H9 (cell line): Measurements from ENCODE around the gene TNKS2. TPM values are rescaled to one million over a fixed set of nuclear protein-coding genes. Genes with fewer than 3 reads are reported as not detected.

Experiments used
- DNase-seq: peaks from one replicate; pipeline ENCODE4 v3.0.0-alpha.2; 2017
- H2AFZ ChIP-seq: one replicate; pipeline ENCODE4 v1.6.1; 2013; ENCODE audit warnings: mild to moderate bottlenecking, low read length, control low read depth, moderate library complexity
- H2AK5ac ChIP-seq: 2 replicates; pipeline ENCODE4 v1.6.1; 2013; ENCODE audit warnings: low read length, control low read depth, mixed read lengths; ENCODE audit not compliant: insufficient read length
- H2BK120ac ChIP-seq: one replicate; pipeline ENCODE4 v1.6.1; 2013; ENCODE audit warnings: low read depth, mild to moderate bottlenecking, low read length, control low read depth, inconsistent platforms; ENCODE audit not compliant: poor library complexity, severe bottlenecking
- H2BK12ac ChIP-seq: 2 replicates; pipeline ENCODE4 v1.6.1; 2013; ENCODE audit warnings: low read length, control low read depth, mixed read lengths, low read depth; ENCODE audit not compliant: insufficient read length
- H2BK15ac ChIP-seq: 2 replicates; pipeline ENCODE4 v1.6.1; 2013; ENCODE audit warnings: low read depth, low read length, control low read depth
- H2BK20ac ChIP-seq: one replicate; pipeline ENCODE4 v1.6.1; 2013; ENCODE audit warnings: low read depth, mild to moderate bottlenecking, low read length, control low read depth, inconsistent platforms; ENCODE audit not compliant: poor library complexity, severe bottlenecking
- H2BK5ac ChIP-seq: 2 replicates; pipeline ENCODE4 v1.6.1; 2013; ENCODE audit warnings: low read length, control low read depth, mixed read lengths; ENCODE audit not compliant: insufficient read length
- H3K14ac ChIP-seq: 2 replicates; pipeline ENCODE4 v1.6.1; 2013; ENCODE audit warnings: low read length, control low read depth; ENCODE audit not compliant: insufficient read depth
- H3K18ac ChIP-seq: 2 replicates; pipeline ENCODE4 v1.6.1; 2013; ENCODE audit warnings: low read depth, mild to moderate bottlenecking, mixed read lengths, low read length, control low read depth; ENCODE audit not compliant: insufficient read length
- H3K23ac ChIP-seq: 2 replicates; pipeline ENCODE4 v1.6.1; 2013; ENCODE audit warnings: low read length, control low read depth, mixed read lengths, low read depth; ENCODE audit not compliant: insufficient read length
- H3K23me2 ChIP-seq: 2 replicates; pipeline ENCODE4 v1.6.1; 2013; ENCODE audit warnings: low read depth, mild to moderate bottlenecking, mixed read lengths, low read length, control low read depth; ENCODE audit not compliant: insufficient read length, poor library complexity, severe bottlenecking
- H3K27ac ChIP-seq: 2 replicates; pipeline ENCODE4 v1.5.1; 2013; ENCODE audit warnings: low read length, control low read depth, mixed read lengths, low read depth; ENCODE audit not compliant: insufficient read length
- H3K27me3 ChIP-seq: 2 replicates; pipeline ENCODE4 v1.6.1; 2013; ENCODE audit warnings: low read length, control low read depth, inconsistent platforms; ENCODE audit not compliant: insufficient read depth
- H3K4ac ChIP-seq: 2 replicates; pipeline ENCODE4 v1.6.1; 2013; ENCODE audit warnings: low read depth, mild to moderate bottlenecking, control low read depth, inconsistent platforms, low read length, moderate library complexity
- H3K4me1 ChIP-seq: 2 replicates; pipeline ENCODE4 v1.6.1; 2013; ENCODE audit warnings: low read length, control low read depth, inconsistent platforms; ENCODE audit not compliant: insufficient read depth
- H3K4me2 ChIP-seq: 2 replicates; pipeline ENCODE4 v1.6.1; 2013; ENCODE audit warnings: low read length, control low read depth, mixed read lengths; ENCODE audit not compliant: insufficient read length, insufficient read depth
- H3K56ac ChIP-seq: 2 replicates; pipeline ENCODE4 v1.6.1; 2013; ENCODE audit warnings: low read depth, mild to moderate bottlenecking, mixed read lengths, low read length, control low read depth; ENCODE audit not compliant: insufficient read length
- H3K79me1 ChIP-seq: 2 replicates; pipeline ENCODE4 v1.6.1; 2013; ENCODE audit warnings: low read depth, mild to moderate bottlenecking, moderate library complexity, low read length, control low read depth, inconsistent platforms; ENCODE audit not compliant: insufficient read depth, poor library complexity, severe bottlenecking
- H3K79me2 ChIP-seq: 2 replicates; pipeline ENCODE4 v1.6.1; 2013; ENCODE audit warnings: low read length, control low read depth, inconsistent platforms; ENCODE audit not compliant: insufficient read depth
- H3K9ac ChIP-seq: 2 replicates; pipeline ENCODE4 v1.6.1; 2013; ENCODE audit warnings: low read length, control low read depth, mixed read lengths; ENCODE audit not compliant: insufficient read length; ENCODE audit errors: extremely low read depth
- H3K9me3 ChIP-seq: one replicate; pipeline ENCODE4 v1.6.1; 2013; ENCODE audit warnings: low read depth, low read length, inconsistent platforms; ENCODE audit not compliant: control insufficient read depth
- H3T11ph ChIP-seq: one replicate; pipeline ENCODE4 v1.6.1; 2013; ENCODE audit warnings: mild to moderate bottlenecking, low read length, control low read depth, inconsistent platforms
- H4K20me1 ChIP-seq: one replicate; pipeline ENCODE4 v1.6.1; 2013; ENCODE audit not compliant: control insufficient read depth, insufficient read length, insufficient read depth
- H4K5ac ChIP-seq: 2 replicates; pipeline ENCODE4 v1.6.1; 2013; ENCODE audit warnings: low read depth, mild to moderate bottlenecking, mixed read lengths, low read length, control low read depth; ENCODE audit not compliant: insufficient read length
- H4K8ac ChIP-seq: replicated peaks from 2 replicates; pipeline ENCODE4 v1.6.1; 2013; ENCODE audit warnings: low read length, control low read depth, mixed read lengths, low read depth; ENCODE audit not compliant: insufficient read length
- H4K91ac ChIP-seq: 2 replicates; pipeline ENCODE4 v1.6.1; 2013; ENCODE audit warnings: low read depth, mild to moderate bottlenecking, moderate library complexity, mixed read lengths, low read length, control low read depth; ENCODE audit not compliant: insufficient read length
- H3K27ac Mint-ChIP-seq, 3 experiments: 2 replicates in 2 of 3; 3 replicates in 1 of 3; pipeline ENCODE4 v1.8.0; 2020 to 2021; ENCODE audit warnings: mixed read lengths in 3 of 3, mild to moderate bottlenecking in 1 of 3, moderate library complexity in 1 of 3
- H3K27me3 Mint-ChIP-seq: 2 replicates; pipeline ENCODE4 v1.8.0; 2021; ENCODE audit warnings: low read depth, mild to moderate bottlenecking, moderate library complexity, mixed read lengths
- H3K36me3 Mint-ChIP-seq, 3 experiments: 2 replicates in 2 of 3; 3 replicates in 1 of 3; pipeline ENCODE4 v1.8.0; 2020 to 2021; ENCODE audit warnings: low read depth in 3 of 3, mixed read lengths in 3 of 3; ENCODE audit not compliant: insufficient read depth in 1 of 3
- H3K4me1 Mint-ChIP-seq, 2 experiments: 2 replicates each; pipeline ENCODE4 v1.8.0; 2020; ENCODE audit warnings: mixed read lengths in 2 of 2
- H3K4me3 Mint-ChIP-seq, 2 experiments: 2 replicates in 1 of 2; 3 replicates in 1 of 2; pipeline ENCODE4 v1.8.0; 2020 to 2021; ENCODE audit warnings: mild to moderate bottlenecking in 2 of 2, mixed read lengths in 2 of 2, moderate library complexity in 1 of 2
- H3K9me3 Mint-ChIP-seq, 2 experiments: 2 replicates in 1 of 2; 3 replicates in 1 of 2; pipeline ENCODE4 v1.8.0; 2020; ENCODE audit warnings: mild to moderate bottlenecking in 2 of 2, mixed read lengths in 2 of 2, moderate library complexity in 1 of 2
- WGBS: extraction: QIAGEN DNeasy Blood & Tissue Kit; methylation state at CpG from one replicate; pipeline ENCODE4 v1.1.7; 2013; ENCODE audit warnings: missing lambda C conversion rate, low lambda C conversion rate, mixed read lengths; ENCODE audit not compliant: insufficient read length; ENCODE audit errors: extremely low coverage; 5-methylcytosine and 5-hydroxymethylcytosine counted together
- total RNA-seq: library from RNA; stranded (reverse); gene quantifications from 2 replicates; pipeline ENCODE4 v1.2.1, GENCODE V29; 2021
- TF ChIP-seq, protein P1 (sequence below): fragments of 200-600 bp; sonication (generic); conservative IDR thresholded peaks from 3 replicates; pipeline ENCODE4 v1.8.0; 2021; ENCODE audit warnings: antibody characterized with exemption, mild to moderate bottlenecking

TNKS2 gene
- total RNA-seq, 1 experiment from 2014 or later, result 58.9 TPM

GRCh38 chr10:91875779-91876178 is 77.6 kb downstream of the TNKS2 start:
- Histone ChIP-seq H3K9me3 (no peaks in the 10 kb centered on the region), H2AK5ac (no peak overlapping the region), H4K5ac (no peak overlapping the region), H3K56ac (no peak overlapping the region), H3K23me2 (no peaks in the 10 kb centered on the region), H3K14ac (no peak overlapping the region), H3K23ac (no peak overlapping the region), H3K27ac (no peak overlapping the region), H3K4ac (no peak overlapping the region), H2BK20ac (no peak overlapping the region), H4K20me1 (no peaks in the 10 kb centered on the region), H3K79me2 (no peaks in the 10 kb centered on the region), H3K79me1 (no peaks in the 10 kb centered on the region), H3K27me3 (no peaks in the 10 kb centered on the region), H2BK12ac (no peak overlapping the region), H2BK120ac (no peak overlapping the region), H4K91ac (no peak overlapping the region), H3K4me2 (no peak overlapping the region), H2BK5ac (no peak overlapping the region), H3K18ac (no peak overlapping the region), H3T11ph (no peak overlapping the region), H4K8ac (no peak overlapping the region), H3K9ac (no peak overlapping the region), H2BK15ac (no peak overlapping the region), H3K4me1 (peaks cover 4% of the 10 kb centered on the region; the same call in 1 of the 2 replicates), H2AFZ (no peak overlapping the region)
- no peak overlapping the region for H3K27ac Mint-ChIP-seq
- H3K9me3 Mint-ChIP-seq, result peaks cover 7% of the 10 kb centered on the region in 2 experiments
- DNase-seq, result no peak
- H3K4me1 Mint-ChIP-seq, result peaks cover 23 to 25% of the 10 kb centered on the region in 2 experiments
- no peak overlapping the region for H3K4me3 Mint-ChIP-seq
- no CpG with 5 or more reads among the region's 1 CpG for WGBS
- TF ChIP-seq, protein P1, sequence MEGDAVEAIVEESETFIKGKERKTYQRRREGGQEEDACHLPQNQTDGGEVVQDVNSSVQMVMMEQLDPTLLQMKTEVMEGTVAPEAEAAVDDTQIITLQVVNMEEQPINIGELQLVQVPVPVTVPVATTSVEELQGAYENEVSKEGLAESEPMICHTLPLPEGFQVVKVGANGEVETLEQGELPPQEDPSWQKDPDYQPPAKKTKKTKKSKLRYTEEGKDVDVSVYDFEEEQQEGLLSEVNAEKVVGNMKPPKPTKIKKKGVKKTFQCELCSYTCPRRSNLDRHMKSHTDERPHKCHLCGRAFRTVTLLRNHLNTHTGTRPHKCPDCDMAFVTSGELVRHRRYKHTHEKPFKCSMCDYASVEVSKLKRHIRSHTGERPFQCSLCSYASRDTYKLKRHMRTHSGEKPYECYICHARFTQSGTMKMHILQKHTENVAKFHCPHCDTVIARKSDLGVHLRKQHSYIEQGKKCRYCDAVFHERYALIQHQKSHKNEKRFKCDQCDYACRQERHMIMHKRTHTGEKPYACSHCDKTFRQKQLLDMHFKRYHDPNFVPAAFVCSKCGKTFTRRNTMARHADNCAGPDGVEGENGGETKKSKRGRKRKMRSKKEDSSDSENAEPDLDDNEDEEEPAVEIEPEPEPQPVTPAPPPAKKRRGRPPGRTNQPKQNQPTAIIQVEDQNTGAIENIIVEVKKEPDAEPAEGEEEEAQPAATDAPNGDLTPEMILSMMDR, result no peak
- peaks cover 2% of the 10 kb centered on the region; the same call in 1 of the 2 replicates for H3K27me3 Mint-ChIP-seq
- peaks cover 3 to 10% (median 4%) of the 10 kb centered on the region in 3 experiments; a peak in 6 of 7 replicates for H3K36me3 Mint-ChIP-seq
